GM19193 (cell line): ENCODE measurements around the gene STYXL1.

Source experiments
- POLR2A ChIP-seq: IDR thresholded peaks from 4 replicates; pipeline ENCODE4 v1.6.1; 2011; ENCODE audit not compliant: insufficient read depth, insufficient read length; ENCODE audit errors: extremely low read depth

STYXL1 gene

GRCh38 chr7:75988568-75989499, 59.0 kb downstream of the STYXL1 start:
- no peak for TF ChIP-seq POLR2A

GRCh38 chr7:75987805-75988567, 59.8 kb downstream of the STYXL1 start:
- no peak for TF ChIP-seq POLR2A

- TF ChIP-seq POLR2A, result no peak
Observed at GRCh38 chr7:75987026-75987804, 60.6 kb downstream of the STYXL1 start.

GRCh38 chr7:75986147-75986781, 61.5 kb downstream of the STYXL1 start:
- no peak for TF ChIP-seq POLR2A

- no peak for TF ChIP-seq POLR2A
Observed at GRCh38 chr7:75985518-75986146, 62.2 kb downstream of the STYXL1 start.

GRCh38 chr7:75985009-75985517, 62.7 kb downstream of the STYXL1 start:
- TF ChIP-seq POLR2A, result no peak

GRCh38 chr7:75984130-75985008, 63.4 kb downstream of the STYXL1 start:
- TF ChIP-seq POLR2A, result no peak

GRCh38 chr7:75983471-75984129, 64.2 kb downstream of the STYXL1 start:
- no peak for TF ChIP-seq POLR2A

GRCh38 chr7:75982306-75983064, 65.3 kb downstream of the STYXL1 start:
- no peak for TF ChIP-seq POLR2A

GRCh38 chr7:75981453-75982305, 66.1 kb downstream of the STYXL1 start:
- TF ChIP-seq POLR2A, result no peak

GRCh38 chr7:75981203-75981452, 66.7 kb downstream of the STYXL1 start:
- TF ChIP-seq POLR2A, result no peak
